K562 (cell line): ENCODE data around the gene GSTA2. TPM values are rescaled to one million over a fixed set of nuclear protein-coding genes. Genes with fewer than 3 reads are reported as not detected.

ENCODE experiments used
- C11orf30 ChIP-seq: fragments of 450-650 bp; IDR thresholded peaks from 2 replicates; pipeline ENCODE4 v1.6.1; 2016; ENCODE audit warnings: low read depth, mild to moderate bottlenecking
- CBFA2T3 ChIP-seq: fragments of 450-650 bp; IDR thresholded peaks from 2 replicates; pipeline ENCODE4 v1.6.1; 2017
- CHCHD3 ChIP-seq: fragments of 250-450 bp; sonication (Bioruptor Pico); IDR thresholded peaks from 2 replicates; pipeline ENCODE4 v2.1.2; 2022; ENCODE audit warnings: mild to moderate bottlenecking
- FOSL1 ChIP-seq: fragments of 200-800 bp; sonication (Bioruptor generic); conservative IDR thresholded peaks from 2 replicates; pipeline ENCODE4 v1.6.1; 2016; ENCODE audit warnings: missing genetic modification characterization, missing compliant biosample characterization
- HNRNPK ChIP-seq: fragments of 200-400 bp; formaldehyde crosslinking; IDR thresholded peaks from one replicate; pipeline ENCODE4 v1.6.1; 2018; ENCODE audit warnings: mild to moderate bottlenecking, low read depth, low read length; ENCODE audit not compliant: poor library complexity, severe bottlenecking
- JUND ChIP-seq, 2 experiments: IDR thresholded peaks; 2 replicates in 1 of 2; 3 replicates in 1 of 2; pipeline ENCODE4 v1.6.1; 2011; ENCODE audit warnings: borderline replicate concordance in 2 of 2, low read depth in 2 of 2, low read length in 2 of 2, improper control_type of control experiment in 1 of 2, missing biosample characterization in 1 of 2, missing genetic modification characterization in 1 of 2, missing genetic modification reagents in 1 of 2
- KAT8 ChIP-seq: fragments of 450-650 bp; IDR thresholded peaks from 2 replicates; pipeline ENCODE4 v1.6.1; 2016; ENCODE audit warnings: low read depth, mild to moderate bottlenecking
- MAFF ChIP-seq: IDR thresholded peaks from 2 replicates; pipeline ENCODE4 v1.6.1; 2012; ENCODE audit warnings: low read length, improper control_type of control experiment
- MAFG ChIP-seq: fragments of 450-650 bp; conservative IDR thresholded peaks from 2 replicates; pipeline ENCODE4 v1.6.1; 2016; ENCODE audit warnings: missing genetic modification characterization, missing compliant biosample characterization
- MAFK ChIP-seq: IDR thresholded peaks from 2 replicates; pipeline ENCODE4 v1.6.1; 2011; ENCODE audit warnings: low read length, improper control_type of control experiment
- MCM2 ChIP-seq: fragments of 450-650 bp; IDR thresholded peaks from 2 replicates; pipeline ENCODE4 v1.6.1; 2017; ENCODE audit warnings: low read depth, mild to moderate bottlenecking
- NFE2L1 ChIP-seq: fragments of 450-650 bp; IDR thresholded peaks from 2 replicates; pipeline ENCODE4 v1.6.1; 2016; ENCODE audit warnings: missing genetic modification characterization, low read depth, mild to moderate bottlenecking, missing compliant biosample characterization, moderate library complexity, borderline replicate concordance
- SIRT6 ChIP-seq: IDR thresholded peaks from one replicate; pipeline ENCODE4 v1.6.1; 2012; ENCODE audit warnings: low read depth, mild to moderate bottlenecking, control low read depth, inconsistent platforms, low read length, moderate library complexity
- SMARCA4 ChIP-seq: fragments of 450-650 bp; IDR thresholded peaks from 2 replicates; pipeline ENCODE4 v1.6.1; 2016
- XRCC4 ChIP-seq: IDR thresholded peaks from one replicate; pipeline ENCODE4 v1.6.1; 2011; ENCODE audit not compliant: insufficient read depth, insufficient read length; ENCODE audit errors: extremely low read depth
- ZNF3 ChIP-seq: fragments of 250-450 bp; sonication (Bioruptor Pico); IDR thresholded peaks from 2 replicates; pipeline ENCODE4 v1.5.0; 2021; ENCODE audit warnings: mild to moderate bottlenecking, moderate library complexity
- ZNF316 ChIP-seq: fragments of 450-650 bp; IDR thresholded peaks from 2 replicates; pipeline ENCODE4 v1.6.1; 2016
- ZNF695 ChIP-seq: fragments of 450-650 bp; formaldehyde crosslinking; IDR thresholded peaks from 2 replicates; pipeline ENCODE4 v1.4.0; 2020; ENCODE audit warnings: mild to moderate bottlenecking, moderate library complexity
- polyA plus RNA-seq, 8 experiments: library from polyadenylated mRNA; depleted of rRNA in 4 of 8; stranded (reverse) in 5 of 8; unstranded in 3 of 8; fragments of >200 nt; fragmentation: Nextera tagmentation in 2 of 8; fragmentation: Illumina TruSeq in 1 of 8; extraction: Ambion mirVana in 2 of 8; extraction: Trizol in 1 of 8; gene quantifications; 2 replicates each; pipeline versions ENCODE4 v1.2.1 to v1.2.3, GENCODE V29; 2011 to 2014; ENCODE audit warnings: inconsistent platforms in 1 of 8, missing spikeins in 1 of 8
- total RNA-seq, 7 experiments: library from RNA; depleted of rRNA in 6 of 7; stranded (reverse); fragments of >200 nt in 6 of 7; fragmentation: Illumina TruSeq in 2 of 7; extraction: Trizol in 2 of 7; gene quantifications; 2 replicates each; pipeline versions ENCODE4 v1.2.1 to v1.2.3, GENCODE V29; 2011 to 2021; ENCODE audit warnings: low replicate concordance in 1 of 7
- TF ChIP-seq, protein P1 (sequence below), 2 experiments: fragments of 450-650 bp; formaldehyde crosslinking in 1 of 2; IDR thresholded peaks; 2 replicates each; pipeline versions ENCODE4 v1.4.0 to v1.6.1; 2014 to 2020; ENCODE audit warnings: mild to moderate bottlenecking in 2 of 2, borderline replicate concordance in 1 of 2, low read depth in 1 of 2
- TF ChIP-seq, protein P2 (sequence below): fragments of 450-650 bp; formaldehyde crosslinking; IDR thresholded peaks from 2 replicates; pipeline ENCODE4 v1.4.0; 2022; ENCODE audit warnings: missing genetic modification characterization
- TF ChIP-seq, protein P3 (sequence below): sonication (generic); IDR thresholded peaks from 2 replicates; pipeline ENCODE4 v1.6.1; 2016

GSTA2 gene
- total and polyA plus RNA-seq, 9 of the 15 experiments (the other 6 are each of a cell fraction or from before 2014, with no cell fraction given) = 0.11 to 0.24 (median 0.14) TPM; not detected in 3

DNA sequence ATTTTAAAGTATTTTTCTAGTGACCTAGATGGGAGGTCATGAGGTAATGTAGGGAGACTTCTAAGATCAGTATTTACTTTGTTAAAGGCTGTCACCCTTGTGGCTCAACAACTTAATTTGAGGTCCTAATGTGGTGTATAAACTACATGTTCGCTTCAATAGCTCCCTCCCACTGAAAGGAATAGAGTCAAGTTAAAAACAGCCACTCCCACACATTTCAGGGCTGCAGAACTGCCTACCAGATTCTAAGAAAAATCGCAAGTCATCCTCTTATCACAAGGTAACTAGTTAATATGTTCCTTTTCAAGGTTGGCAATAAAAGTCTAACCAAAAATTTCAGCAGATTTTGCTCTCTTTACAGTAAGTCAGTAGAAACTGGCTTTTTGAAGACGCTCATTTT, 25.2 kb upstream of the GSTA2 start (continued):
- TF ChIP-seq NFE2L1 (tag) = peak; percentile 68
- TF ChIP-seq, protein P1, sequence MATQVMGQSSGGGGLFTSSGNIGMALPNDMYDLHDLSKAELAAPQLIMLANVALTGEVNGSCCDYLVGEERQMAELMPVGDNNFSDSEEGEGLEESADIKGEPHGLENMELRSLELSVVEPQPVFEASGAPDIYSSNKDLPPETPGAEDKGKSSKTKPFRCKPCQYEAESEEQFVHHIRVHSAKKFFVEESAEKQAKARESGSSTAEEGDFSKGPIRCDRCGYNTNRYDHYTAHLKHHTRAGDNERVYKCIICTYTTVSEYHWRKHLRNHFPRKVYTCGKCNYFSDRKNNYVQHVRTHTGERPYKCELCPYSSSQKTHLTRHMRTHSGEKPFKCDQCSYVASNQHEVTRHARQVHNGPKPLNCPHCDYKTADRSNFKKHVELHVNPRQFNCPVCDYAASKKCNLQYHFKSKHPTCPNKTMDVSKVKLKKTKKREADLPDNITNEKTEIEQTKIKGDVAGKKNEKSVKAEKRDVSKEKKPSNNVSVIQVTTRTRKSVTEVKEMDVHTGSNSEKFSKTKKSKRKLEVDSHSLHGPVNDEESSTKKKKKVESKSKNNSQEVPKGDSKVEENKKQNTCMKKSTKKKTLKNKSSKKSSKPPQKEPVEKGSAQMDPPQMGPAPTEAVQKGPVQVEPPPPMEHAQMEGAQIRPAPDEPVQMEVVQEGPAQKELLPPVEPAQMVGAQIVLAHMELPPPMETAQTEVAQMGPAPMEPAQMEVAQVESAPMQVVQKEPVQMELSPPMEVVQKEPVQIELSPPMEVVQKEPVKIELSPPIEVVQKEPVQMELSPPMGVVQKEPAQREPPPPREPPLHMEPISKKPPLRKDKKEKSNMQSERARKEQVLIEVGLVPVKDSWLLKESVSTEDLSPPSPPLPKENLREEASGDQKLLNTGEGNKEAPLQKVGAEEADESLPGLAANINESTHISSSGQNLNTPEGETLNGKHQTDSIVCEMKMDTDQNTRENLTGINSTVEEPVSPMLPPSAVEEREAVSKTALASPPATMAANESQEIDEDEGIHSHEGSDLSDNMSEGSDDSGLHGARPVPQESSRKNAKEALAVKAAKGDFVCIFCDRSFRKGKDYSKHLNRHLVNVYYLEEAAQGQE (IDR thresholded peaks at IDR 0.05; ENCODE audit: borderline replicate concordance) = no peak
- TF ChIP-seq, protein P1 (CRISPR knock-in tag; IDR thresholded peaks at IDR 0.05; ENCODE audit: low read depth) = no peak
- TF ChIP-seq C11orf30 = peak; percentile 80
- TF ChIP-seq FOSL1 (tag) = no peak
- TF ChIP-seq MAFK = peak; percentile 28; the same call in 1 of the 2 replicates
- peak; percentile 89 for TF ChIP-seq MAFG (tag)
- peak; percentile 76 for TF ChIP-seq ZNF316
- TF ChIP-seq ZNF3 (CRISPR knock-in tag) = no peak
- peak; percentile 64 for TF ChIP-seq MAFF
- TF ChIP-seq, protein P2, sequence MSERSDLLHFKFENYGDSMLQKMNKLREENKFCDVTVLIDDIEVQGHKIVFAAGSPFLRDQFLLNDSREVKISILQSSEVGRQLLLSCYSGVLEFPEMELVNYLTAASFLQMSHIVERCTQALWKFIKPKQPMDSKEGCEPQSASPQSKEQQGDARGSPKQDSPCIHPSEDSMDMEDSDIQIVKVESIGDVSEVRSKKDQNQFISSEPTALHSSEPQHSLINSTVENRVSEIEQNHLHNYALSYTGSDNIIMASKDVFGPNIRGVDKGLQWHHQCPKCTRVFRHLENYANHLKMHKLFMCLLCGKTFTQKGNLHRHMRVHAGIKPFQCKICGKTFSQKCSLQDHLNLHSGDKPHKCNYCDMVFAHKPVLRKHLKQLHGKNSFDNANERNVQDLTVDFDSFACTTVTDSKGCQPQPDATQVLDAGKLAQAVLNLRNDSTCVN (CRISPR knock-in tag) = no peak
- TF ChIP-seq, protein P3, sequence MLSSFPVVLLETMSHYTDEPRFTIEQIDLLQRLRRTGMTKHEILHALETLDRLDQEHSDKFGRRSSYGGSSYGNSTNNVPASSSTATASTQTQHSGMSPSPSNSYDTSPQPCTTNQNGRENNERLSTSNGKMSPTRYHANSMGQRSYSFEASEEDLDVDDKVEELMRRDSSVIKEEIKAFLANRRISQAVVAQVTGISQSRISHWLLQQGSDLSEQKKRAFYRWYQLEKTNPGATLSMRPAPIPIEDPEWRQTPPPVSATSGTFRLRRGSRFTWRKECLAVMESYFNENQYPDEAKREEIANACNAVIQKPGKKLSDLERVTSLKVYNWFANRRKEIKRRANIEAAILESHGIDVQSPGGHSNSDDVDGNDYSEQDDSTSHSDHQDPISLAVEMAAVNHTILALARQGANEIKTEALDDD = peak; percentile 82
- TF ChIP-seq XRCC4 = no peak
- no peak for TF ChIP-seq JUND (IDR thresholded peaks at IDR 0.05; ENCODE audit: borderline replicate concordance, low read depth, low read length)
- no peak for TF ChIP-seq JUND (tag; IDR thresholded peaks at IDR 0.05; ENCODE audit: borderline replicate concordance, low read depth, low read length)
- no peak for TF ChIP-seq CBFA2T3
- TF ChIP-seq HNRNPK = no peak
- no peak for TF ChIP-seq ZNF695 (CRISPR knock-in tag)
- no peak for TF ChIP-seq MCM2
- TF ChIP-seq SIRT6 = no peak
- TF ChIP-seq KAT8 = no peak
- TF ChIP-seq SMARCA4 = 0 out of 2 replicates have a peak, but pooled peaks have one; percentile 21
- TF ChIP-seq CHCHD3 (CRISPR knock-in tag) = no peak
